ENCODE data around the gene SNAPC1. TPM values are rescaled to one million over a fixed set of nuclear protein-coding genes. Genes with fewer than 3 reads are reported as not detected.
"Not testable (repeated sequence)": the region's sequence is repeated elsewhere in the genome, so short reads cannot be mapped to it uniquely, and the experiment has no call there.

Gene SNAPC1
- total RNA-seq, 2 experiments from 2014 or later, result 10.5 to 11.2 TPM

GRCh38 chr14:61749867-61750266 is 12.4 kb upstream of the SNAPC1 start:
- Mint-ChIP-seq H3K27ac (peak overlapping the region; percentile 58), H3K9me3 (ENCODE audit: low read depth) (no peaks in the 10 kb centered on the region), H3K27me3 (peaks cover 2% of the 10 kb centered on the region), H3K4me1 (peaks cover 22% of the 10 kb centered on the region), H3K4me3 (peak overlapping the region; percentile 97), H3K36me3 (ENCODE audit: low read depth) (peaks cover 46% of the 10 kb centered on the region)
- ChIA-PET CTCF (interaction anchor here (0.7 to 2.5 kb wide), 8 partner anchors 8 to 289 kb away, joined by 3 to 18 read pairs (median 8); partner anchors contain the start of gene SNAPC1), POLR2A (interaction anchor here (0.7 to 1.1 kb wide), 6 partner anchors 12 to 298 kb away, joined by 3 to 7 read pairs (median 3); partner anchors contain the start of gene SNAPC1)
- DNase-seq, result no peak
- peak; percentile 23 for ATAC-seq
- intact Hi-C loops (cut with DNase I, micrococcal nuclease), result loop anchor here (2.0 to 5.0 kb wide), 2 partner anchors 15 to 273 kb away; no protein-coding TSS in a partner anchor

DNA sequence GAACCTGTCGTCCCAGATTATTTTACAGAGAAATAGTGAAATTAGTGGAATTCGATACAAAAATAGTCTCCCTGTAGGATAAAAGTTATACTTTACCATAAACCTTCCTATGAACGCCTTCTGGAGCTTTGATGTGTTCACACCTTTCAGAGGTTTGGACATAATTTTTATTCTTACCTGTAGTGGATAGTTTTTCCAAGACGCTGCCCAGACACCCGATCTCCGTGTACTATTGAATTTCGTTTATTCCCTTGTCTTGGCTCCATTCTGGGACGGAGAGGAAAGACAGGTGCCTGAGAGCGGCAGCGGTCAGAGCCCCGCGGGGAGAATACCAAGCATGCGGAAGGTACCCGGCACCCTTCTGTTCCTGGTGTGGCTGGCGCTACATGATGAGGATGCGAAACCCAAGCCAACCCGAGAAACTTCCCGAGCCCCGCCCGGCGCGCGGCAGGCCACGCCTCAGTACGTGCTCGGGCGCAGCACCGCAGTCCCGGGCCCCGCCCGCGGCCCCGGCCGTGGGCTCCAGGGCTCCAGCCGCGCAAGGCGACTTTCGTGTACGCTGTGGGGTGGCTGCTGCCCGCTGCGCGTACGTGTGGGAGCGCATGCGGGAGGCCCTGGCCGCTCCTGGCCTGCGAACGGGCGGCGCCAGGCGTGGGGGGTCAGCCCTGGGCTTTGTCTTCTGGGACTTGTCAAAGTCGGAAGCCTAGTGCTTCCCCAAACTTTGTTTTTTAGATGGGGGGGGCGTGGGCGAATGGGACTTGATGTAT is 11.3 kb upstream of the SNAPC1 start:
- intact Hi-C loops (cut with DNase I, micrococcal nuclease), result loop anchor here (1.0 to 5.0 kb wide), 3 partner anchors 11 to 274 kb away; partner anchors contain the start of genes HIF1A (in 1 of the 2) and SNAPC1 (in 1 of the 2)
- DNase-seq, result peak; percentile 93
- ATAC-seq, result peak; percentile 92
- peak overlapping the region; percentile 97 for H3K4me3 Mint-ChIP-seq
- CTCF ChIA-PET, result interaction anchor here (0.6 to 2.5 kb wide), 9 partner anchors 9 to 532 kb away, joined by 3 to 18 read pairs (median 3); partner anchors contain the start of gene SNAPC1
- peaks cover 37% of the 10 kb centered on the region for H3K36me3 Mint-ChIP-seq (ENCODE audit: low read depth)
- peaks cover 22% of the 10 kb centered on the region for H3K4me1 Mint-ChIP-seq
- no peaks in the 10 kb centered on the region for H3K9me3 Mint-ChIP-seq (ENCODE audit: low read depth)
- POLR2A ChIA-PET, result interaction anchor here (0.6 kb wide), 1 partner anchor 71 kb away, joined by 4 read pairs; no protein-coding TSS in a partner anchor
- H3K27ac Mint-ChIP-seq, result peak overlapping the region; percentile 89
- H3K27me3 Mint-ChIP-seq, result peaks cover 2% of the 10 kb centered on the region

DNA sequence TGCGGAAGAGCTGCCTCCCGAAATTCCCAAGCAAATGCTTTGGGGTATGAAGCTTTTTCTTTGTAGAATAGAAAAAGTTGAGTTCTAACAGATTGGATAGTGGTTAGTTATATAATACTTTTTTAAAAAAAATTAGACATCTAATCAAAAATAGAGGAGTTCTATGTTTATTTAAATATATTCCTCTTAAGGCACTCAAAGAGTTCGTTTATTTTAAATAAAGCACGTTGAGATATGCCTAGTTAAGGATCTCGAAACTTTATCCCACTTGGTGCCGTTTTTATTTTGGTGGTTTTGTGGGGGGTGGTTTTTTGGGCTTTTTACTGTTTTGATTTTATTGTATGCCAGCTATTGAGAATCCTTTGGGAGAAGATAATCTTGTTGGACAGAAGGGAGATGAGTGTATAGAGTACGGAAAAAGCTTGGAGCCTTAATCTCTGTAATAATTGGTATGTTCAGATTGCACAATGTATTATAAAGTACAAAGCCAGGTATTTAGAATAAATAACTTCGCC is 10.7 kb upstream of the SNAPC1 start:
- Mint-ChIP-seq H3K4me3 (peak overlapping the region; percentile 97), H3K36me3 (ENCODE audit: low read depth) (peaks cover 34% of the 10 kb centered on the region), H3K27me3 (peaks cover 4% of the 10 kb centered on the region), H3K9me3 (ENCODE audit: low read depth) (no peaks in the 10 kb centered on the region), H3K4me1 (peaks cover 22% of the 10 kb centered on the region), H3K27ac (peak overlapping the region; percentile 78)
- POLR2A ChIA-PET, result no interaction called here
- ATAC-seq (no peak), DNase-seq (no peak)
- intact Hi-C loops (cut with DNase I, micrococcal nuclease), result loop anchor here (1.0 to 5.0 kb wide), 3 partner anchors 11 to 274 kb away; partner anchors contain the start of genes HIF1A (in 1 of the 2) and SNAPC1 (in 1 of the 2)
- CTCF ChIA-PET, result interaction anchor here (0.6 to 1.5 kb wide), 9 partner anchors 10 to 533 kb away, joined by 3 to 6 read pairs (median 3); partner anchors contain the start of gene SNAPC1

DNA sequence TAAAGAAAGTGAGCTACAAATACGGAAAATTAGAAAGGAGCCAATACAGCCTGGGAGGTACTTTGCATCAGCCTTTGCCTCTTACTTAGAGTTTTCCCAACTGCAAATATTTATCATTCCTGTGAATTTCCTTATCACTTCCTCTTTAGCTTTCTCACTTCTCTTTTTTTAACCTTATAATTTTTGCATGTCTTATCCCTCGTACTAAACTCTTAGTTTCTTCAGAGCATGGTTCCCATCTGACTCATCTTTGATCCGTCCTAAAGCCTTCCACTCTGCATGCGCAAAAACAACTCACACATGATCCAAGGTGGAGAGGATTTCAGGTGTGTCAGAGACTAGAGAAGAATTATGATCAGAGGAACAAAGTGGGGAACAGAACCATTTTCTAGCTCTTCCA is 9.6 kb upstream of the SNAPC1 start:
- H3K27me3 Mint-ChIP-seq, result peaks cover 4% of the 10 kb centered on the region
- peaks cover 17% of the 10 kb centered on the region for H3K4me1 Mint-ChIP-seq
- no peak for DNase-seq
- intact Hi-C loops (cut with DNase I, micrococcal nuclease), result loop anchor here in 1 of 2 experiments (5.0 kb wide), 1 partner anchor 275 kb away; no protein-coding TSS in a partner anchor
- peaks cover 26% of the 10 kb centered on the region for H3K36me3 Mint-ChIP-seq (ENCODE audit: low read depth)
- H3K4me3 Mint-ChIP-seq, result no peak overlapping the region
- H3K9me3 Mint-ChIP-seq (ENCODE audit: low read depth), result no peaks in the 10 kb centered on the region
- ChIA-PET POLR2A (interaction anchor here (0.6 to 2.2 kb wide), 2 partner anchors 9 to 247 kb away, joined by 3 to 9 read pairs; partner anchors contain the start of gene SNAPC1), CTCF (interaction anchor here (0.9 to 1.7 kb wide), 5 partner anchors 11 to 291 kb away, joined by 3 to 6 read pairs (median 4); no protein-coding TSS in a partner anchor)
- ATAC-seq, result no peak
- H3K27ac Mint-ChIP-seq, result no peak overlapping the region

DNA sequence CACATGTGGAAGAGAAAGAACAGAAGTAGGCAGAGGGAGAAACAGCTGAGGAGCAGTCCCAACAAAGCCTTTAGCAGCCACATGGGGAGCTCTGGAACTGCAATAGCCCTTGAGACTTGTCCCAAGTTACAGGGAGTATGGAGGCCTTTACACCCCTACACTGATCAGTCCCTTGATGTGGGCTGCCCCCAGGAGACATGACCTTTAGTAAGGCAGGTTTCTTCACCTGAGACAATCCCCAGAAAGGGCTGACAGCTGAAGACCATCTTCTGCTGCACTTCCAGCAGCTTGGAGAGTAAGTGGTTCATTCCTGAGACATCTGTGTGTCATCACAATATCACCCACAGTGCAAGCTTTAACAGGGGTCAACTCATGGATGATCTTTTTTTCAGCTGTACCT is 8.6 kb upstream of the SNAPC1 start:
- no peak overlapping the region for H3K4me3 Mint-ChIP-seq
- DNase-seq, result no peak
- peaks cover 4% of the 10 kb centered on the region for H3K27me3 Mint-ChIP-seq
- POLR2A ChIA-PET, result interaction anchor here (2.2 kb wide), 1 partner anchor 8 kb away, joined by 9 read pairs; the partner anchor contains the start of gene SNAPC1
- no peak for ATAC-seq
- no peak overlapping the region for H3K27ac Mint-ChIP-seq
- H3K4me1 Mint-ChIP-seq, result peaks cover 15% of the 10 kb centered on the region
- no peaks in the 10 kb centered on the region for H3K9me3 Mint-ChIP-seq (ENCODE audit: low read depth)
- intact Hi-C loops (cut with DNase I, micrococcal nuclease), result loop anchor here in 1 of 2 experiments (5.0 kb wide), 1 partner anchor 276 kb away; no protein-coding TSS in a partner anchor
- CTCF ChIA-PET, result interaction anchor here (0.9 to 1.7 kb wide), 4 partner anchors 8 to 292 kb away, joined by 3 to 5 read pairs (median 4); partner anchors contain the start of gene SNAPC1
- H3K36me3 Mint-ChIP-seq (ENCODE audit: low read depth), result peaks cover 21% of the 10 kb centered on the region

GRCh38 chr14:61754627-61755381 is 7.4 kb upstream of the SNAPC1 start:
- Mint-ChIP-seq H3K27ac (no peak overlapping the region), H3K4me3 (no peak overlapping the region), H3K4me1 (peaks cover 14% of the 10 kb centered on the region), H3K9me3 (ENCODE audit: low read depth) (no peaks in the 10 kb centered on the region), H3K36me3 (ENCODE audit: low read depth) (peaks cover 19% of the 10 kb centered on the region), H3K27me3 (peaks cover 4% of the 10 kb centered on the region)
- ATAC-seq, result no peak
- CTCF ChIA-PET, result interaction anchor here (1.2 kb wide), 1 partner anchor 294 kb away, joined by 3 read pairs; no protein-coding TSS in a partner anchor
- intact Hi-C loops (cut with DNase I, micrococcal nuclease), result loop anchor here in 1 of 2 experiments (5.0 kb wide), 1 partner anchor 278 kb away; no protein-coding TSS in a partner anchor
- DNase-seq, result no peak
- POLR2A ChIA-PET, result interaction anchor here (0.8 kb wide), 1 partner anchor 57 kb away, joined by 4 read pairs; no protein-coding TSS in a partner anchor

DNA sequence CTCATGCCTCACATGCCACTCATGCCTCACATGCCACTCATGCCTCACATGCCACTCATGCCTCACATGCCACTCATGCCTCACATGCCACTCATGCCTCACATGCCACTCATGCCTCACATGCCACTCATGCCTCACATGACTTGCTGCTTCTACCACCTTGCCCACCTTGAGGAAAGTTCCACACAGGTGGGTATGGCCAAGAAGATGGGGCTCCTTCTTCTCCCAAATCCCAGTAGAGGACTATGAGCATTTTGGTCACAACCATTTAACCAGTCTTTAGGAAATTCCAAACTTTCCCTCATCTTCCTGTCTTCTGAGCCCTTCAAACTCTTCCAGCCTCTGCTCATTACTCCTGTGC is 6.9 kb upstream of the SNAPC1 start:
- POLR2A ChIA-PET, result interaction anchor here (0.8 kb wide), 1 partner anchor 57 kb away, joined by 4 read pairs; no protein-coding TSS in a partner anchor
- Mint-ChIP-seq H3K4me1 (peaks cover 11% of the 10 kb centered on the region), H3K36me3 (ENCODE audit: low read depth) (peaks cover 13% of the 10 kb centered on the region)
- CTCF ChIA-PET; DNase-seq; ATAC-seq; H3K27ac Mint-ChIP-seq; H3K27me3 Mint-ChIP-seq; intact Hi-C loops (cut with DNase I, micrococcal nuclease); H3K4me3 Mint-ChIP-seq; H3K9me3 Mint-ChIP-seq (ENCODE audit: low read depth): not testable (repeated sequence)

DNA sequence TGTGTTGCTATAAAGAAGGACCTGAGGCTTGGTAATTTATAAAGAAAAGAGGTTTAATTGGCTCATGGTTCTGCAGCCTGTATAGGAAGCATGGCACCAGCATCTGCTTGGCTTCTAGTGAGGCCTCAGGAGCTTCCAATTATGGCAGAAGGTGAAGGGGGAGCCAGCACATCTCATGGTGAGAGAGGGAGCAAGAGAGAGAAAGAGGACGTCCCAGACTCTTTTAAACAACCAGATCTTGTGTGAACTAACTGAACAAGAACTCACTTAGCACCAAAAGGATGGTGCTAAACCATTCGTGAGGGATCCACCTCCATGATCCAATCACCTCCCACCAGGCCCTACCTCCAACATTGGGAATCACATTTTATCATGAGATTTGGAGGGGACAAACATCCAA is 6.1 kb upstream of the SNAPC1 start:
- Mint-ChIP-seq H3K4me1 (peaks cover 8% of the 10 kb centered on the region), H3K36me3 (ENCODE audit: low read depth) (peaks cover 9% of the 10 kb centered on the region), H3K9me3 (ENCODE audit: low read depth) (no peaks in the 10 kb centered on the region), H3K27ac (no peak overlapping the region), H3K4me3 (no peak overlapping the region), H3K27me3 (peaks cover 4% of the 10 kb centered on the region)
- ChIA-PET POLR2A (no interaction called here), CTCF (interaction anchor here (0.5 kb wide), 1 partner anchor 174 kb away, joined by 3 read pairs; no protein-coding TSS in a partner anchor)
- intact Hi-C loops (cut with DNase I, micrococcal nuclease), result no loop called here
- ATAC-seq (no peak), DNase-seq (no peak)

GRCh38 chr14:61759878-61760277 is 2.3 kb upstream of the SNAPC1 start:
- H3K4me1 Mint-ChIP-seq, result peaks cover 25% of the 10 kb centered on the region
- no peaks in the 10 kb centered on the region for H3K9me3 Mint-ChIP-seq (ENCODE audit: low read depth)
- no peak overlapping the region for H3K27ac Mint-ChIP-seq
- ATAC-seq (no peak), DNase-seq (no peak)
- ChIA-PET CTCF (interaction anchor here (1.1 to 1.5 kb wide), 2 partner anchors 34 to 78 kb away, joined by 4 read pairs; no protein-coding TSS in a partner anchor), POLR2A (no interaction called here)
- H3K4me3 Mint-ChIP-seq, result no peak overlapping the region
- intact Hi-C loops (cut with DNase I, micrococcal nuclease), result loop anchor here (5.0 kb wide), 2 partner anchors 77 to 1668 kb away; partner anchors contain the start of gene PCNX4 (in 1 of the 2)
- H3K36me3 Mint-ChIP-seq (ENCODE audit: low read depth), result peaks cover 5% of the 10 kb centered on the region
- peaks cover 2% of the 10 kb centered on the region for H3K27me3 Mint-ChIP-seq

DNA sequence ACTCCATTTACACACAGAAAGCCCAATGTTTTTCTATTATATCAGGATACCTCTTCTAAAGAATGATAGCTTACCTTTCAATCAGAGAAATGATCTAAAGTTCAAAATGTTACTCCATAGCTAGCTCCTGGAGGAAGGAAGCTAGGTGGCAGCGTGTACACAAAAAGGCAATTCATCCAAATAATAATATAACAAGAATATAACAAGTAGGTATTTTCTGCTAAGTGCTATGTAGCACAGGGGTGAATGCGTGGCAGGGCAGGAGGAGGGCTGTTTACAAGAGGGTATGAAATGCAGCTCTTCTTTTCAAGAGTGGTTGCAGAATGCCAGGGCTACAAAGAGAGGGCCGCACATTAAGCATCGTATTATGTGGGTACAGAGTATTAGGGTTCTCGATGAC is 663 bp upstream of the SNAPC1 start:
- H3K27me3 Mint-ChIP-seq, result no peaks in the 10 kb centered on the region
- DNase-seq, result peak; percentile 19
- H3K4me3 Mint-ChIP-seq, result peak overlapping the region; percentile 95
- ChIA-PET CTCF (interaction anchor here (0.5 to 2.0 kb wide), 11 partner anchors 8 to 1392 kb away, joined by 3 to 11 read pairs (median 4); no protein-coding TSS in a partner anchor), POLR2A (interaction anchor here (0.9 to 1.5 kb wide), 5 partner anchors 8 to 284 kb away, joined by 3 to 9 read pairs (median 4); partner anchors contain the start of gene HIF1A)
- peaks cover 5% of the 10 kb centered on the region for H3K36me3 Mint-ChIP-seq (ENCODE audit: low read depth)
- H3K27ac Mint-ChIP-seq, result peak overlapping the region; percentile 96
- no peaks in the 10 kb centered on the region for H3K9me3 Mint-ChIP-seq (ENCODE audit: low read depth)
- no peak for ATAC-seq
- peaks cover 35% of the 10 kb centered on the region for H3K4me1 Mint-ChIP-seq
- intact Hi-C loops (cut with DNase I, micrococcal nuclease), result loop anchor here (5.0 kb wide), 2 partner anchors 76 to 1669 kb away; partner anchors contain the start of gene PCNX4 (in 1 of the 2)

Data from activated CD4-positive, alpha-beta T cell treated with anti-CD3 and anti-CD28 coated beads for 36 hours (primary cell).